HG03196 (cell line): ENCODE results near the gene RAD18.
A peak's percentile ranks its signal among the peaks of the same experiment; 100 is the strongest.

Experiments
- ATAC-seq: cut with Tn5 transposase; IDR thresholded peaks from one replicate; pipeline ENCODE4 v1.9.1; 2021; ENCODE audit not compliant: unreplicated experiment

Gene RAD18

GRCh38 chr3:8966150-8966819 lies 3.0 kb upstream of the RAD18 start:
- ATAC-seq, result no peak

GRCh38 chr3:8964436-8965370 lies 1.4 kb upstream of the RAD18 start:
- ATAC-seq, result no peak

DNA sequence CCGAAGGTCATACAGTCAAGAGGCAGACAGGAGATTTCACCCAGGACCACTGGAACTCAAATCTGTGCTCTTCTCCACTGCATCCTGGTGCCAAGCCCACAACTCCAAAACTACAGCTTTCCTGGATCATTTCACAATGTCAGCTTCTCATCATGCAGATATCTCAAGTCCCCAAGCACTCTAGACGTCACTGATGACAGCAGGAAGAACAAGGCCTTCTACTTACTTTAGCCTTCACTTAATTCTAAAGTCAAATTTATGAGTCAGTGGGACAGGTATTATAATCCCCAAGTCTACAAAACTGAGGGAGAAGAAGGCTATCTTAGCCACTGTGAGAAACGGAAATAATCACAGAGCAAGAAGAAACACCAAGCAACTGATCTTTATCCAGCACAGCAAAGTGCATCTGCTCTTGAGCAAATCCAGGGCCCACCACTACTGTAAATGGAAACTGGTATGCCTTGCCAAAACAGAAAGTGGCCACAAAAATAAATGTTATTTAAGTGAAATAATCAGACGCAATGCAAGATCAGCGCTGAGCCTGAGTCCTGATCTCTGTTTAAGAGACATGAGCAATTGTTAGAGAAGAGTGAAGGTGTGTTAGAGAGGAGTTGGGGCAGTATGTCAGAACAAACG lies 928 bp downstream of the RAD18 start:
- ATAC-seq, result no peak

- no peak for ATAC-seq
These were observed 3.6 kb downstream of the RAD18 start for GRCh38 chr3:8959668-8960067.

DNA sequence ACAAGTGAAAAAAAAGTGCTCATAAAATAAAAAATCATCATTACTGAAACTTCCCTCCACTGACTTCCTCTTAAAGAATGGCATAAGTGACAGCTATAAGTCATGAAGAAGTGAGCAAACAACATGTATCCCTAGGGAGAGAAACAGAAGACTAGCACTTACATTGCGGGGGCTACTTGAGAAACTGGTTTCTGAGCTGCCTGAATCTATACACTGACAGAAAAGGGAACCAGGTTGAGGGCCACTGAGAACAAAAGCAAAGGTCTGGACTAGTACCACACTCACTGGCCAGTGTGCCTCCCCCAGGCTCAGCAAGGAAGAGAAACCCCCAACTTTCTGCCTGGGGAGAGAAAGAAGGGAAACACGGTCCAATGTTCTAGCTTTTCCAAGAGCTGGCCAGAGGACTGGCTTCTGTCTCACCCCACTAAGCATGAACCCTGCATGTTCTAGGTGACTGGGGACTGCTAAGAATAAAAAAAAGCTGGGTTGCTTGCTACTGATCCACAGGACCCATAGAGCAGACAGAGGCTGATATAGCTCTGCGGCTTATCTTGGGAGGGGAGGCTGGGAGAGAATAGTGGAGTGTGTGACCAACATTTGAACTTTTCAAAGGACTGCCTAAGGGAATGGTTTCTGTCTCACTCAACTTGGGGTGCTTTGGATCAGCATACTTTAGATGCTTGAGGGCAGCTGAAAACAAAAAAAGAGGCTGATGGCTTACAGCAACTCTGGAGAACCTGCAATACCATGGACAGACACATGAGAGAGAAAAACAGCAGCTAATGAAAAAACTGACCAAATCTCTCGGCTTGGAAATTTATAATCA lies 8.1 kb downstream of the RAD18 start:
- peak; percentile 91 for ATAC-seq

DNA sequence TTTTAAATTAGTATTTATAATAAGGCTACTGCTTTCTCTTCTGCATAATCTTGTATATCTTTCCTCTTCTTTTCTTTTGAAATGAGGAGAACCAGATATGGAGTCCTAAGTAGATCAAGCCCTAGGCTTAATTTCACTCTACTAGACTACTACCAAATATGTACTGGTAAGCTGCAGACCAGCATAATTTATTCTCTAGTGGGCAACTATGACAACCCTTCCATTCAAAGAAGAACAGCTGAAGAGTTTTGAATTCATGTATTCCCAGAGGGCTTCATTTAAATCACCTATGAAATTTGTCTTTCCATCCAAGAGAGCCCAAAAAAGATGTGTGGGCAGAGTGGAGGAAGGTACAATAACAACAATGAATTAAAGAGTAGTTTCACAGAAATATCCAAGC lies 10.0 kb downstream of the RAD18 start:
- ATAC-seq, result no peak

- ATAC-seq, result no peak
These were observed 11.1 kb downstream of the RAD18 start for GRCh38 chr3:8952130-8952529.

GRCh38 chr3:8945890-8946600 lies 17.2 kb downstream of the RAD18 start:
- no peak for ATAC-seq

DNA sequence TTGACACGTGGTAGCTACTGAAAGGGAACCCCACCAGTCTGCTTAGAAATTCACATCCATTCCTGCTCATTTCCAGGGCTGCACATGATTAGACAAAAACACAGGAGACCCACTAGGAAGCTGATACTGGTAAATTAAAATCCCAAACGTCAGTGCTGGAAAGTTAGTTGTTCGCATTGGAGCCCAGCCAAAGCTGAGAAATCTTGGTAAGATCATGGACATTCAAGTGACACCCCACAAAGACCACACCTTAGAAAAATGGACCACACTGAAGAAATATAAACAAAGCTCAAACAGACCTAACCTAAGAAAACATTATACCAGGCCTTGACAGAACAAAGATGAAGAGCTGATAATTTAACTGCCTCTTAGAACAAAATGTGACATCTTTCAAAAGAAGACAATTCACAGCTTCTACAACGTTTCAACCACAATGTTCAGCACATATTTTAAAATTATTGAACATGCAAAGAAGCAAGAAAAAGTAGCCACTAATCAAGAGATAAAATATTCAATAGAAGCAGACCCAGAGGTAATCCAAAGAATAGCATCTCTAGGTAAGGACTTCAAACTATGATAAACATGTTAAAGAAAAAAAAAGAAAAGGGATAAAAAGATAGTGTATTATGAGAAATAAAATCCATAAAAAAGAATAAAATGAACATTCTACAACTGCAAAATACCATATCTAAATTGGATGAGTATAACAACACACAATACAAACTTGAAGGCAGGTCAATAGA lies 20.4 kb downstream of the RAD18 start:
- no peak for ATAC-seq

DNA sequence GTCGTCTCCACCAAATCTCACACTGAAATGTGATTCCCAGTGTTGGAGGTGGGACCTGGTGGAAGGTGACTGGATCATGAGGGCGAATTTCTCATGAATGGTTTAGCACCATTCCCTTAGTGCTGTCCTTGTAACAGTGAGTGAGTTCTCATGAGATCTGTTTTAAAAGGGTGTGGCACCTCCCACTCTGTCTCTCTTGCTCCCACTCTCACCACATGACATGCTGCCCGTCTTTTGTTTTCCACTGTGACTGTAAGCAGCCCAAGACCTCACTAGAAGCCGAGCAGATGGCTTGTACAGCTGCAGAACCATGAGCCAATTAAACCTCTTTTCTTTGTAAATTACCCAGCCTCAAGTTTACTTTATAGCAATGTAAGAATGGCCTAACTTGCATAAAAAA lies 21.2 kb downstream of the RAD18 start:
- no peak for ATAC-seq

- ATAC-seq, result no peak
These were observed 25.3 kb downstream of the RAD18 start for GRCh38 chr3:8938021-8938420.

DNA sequence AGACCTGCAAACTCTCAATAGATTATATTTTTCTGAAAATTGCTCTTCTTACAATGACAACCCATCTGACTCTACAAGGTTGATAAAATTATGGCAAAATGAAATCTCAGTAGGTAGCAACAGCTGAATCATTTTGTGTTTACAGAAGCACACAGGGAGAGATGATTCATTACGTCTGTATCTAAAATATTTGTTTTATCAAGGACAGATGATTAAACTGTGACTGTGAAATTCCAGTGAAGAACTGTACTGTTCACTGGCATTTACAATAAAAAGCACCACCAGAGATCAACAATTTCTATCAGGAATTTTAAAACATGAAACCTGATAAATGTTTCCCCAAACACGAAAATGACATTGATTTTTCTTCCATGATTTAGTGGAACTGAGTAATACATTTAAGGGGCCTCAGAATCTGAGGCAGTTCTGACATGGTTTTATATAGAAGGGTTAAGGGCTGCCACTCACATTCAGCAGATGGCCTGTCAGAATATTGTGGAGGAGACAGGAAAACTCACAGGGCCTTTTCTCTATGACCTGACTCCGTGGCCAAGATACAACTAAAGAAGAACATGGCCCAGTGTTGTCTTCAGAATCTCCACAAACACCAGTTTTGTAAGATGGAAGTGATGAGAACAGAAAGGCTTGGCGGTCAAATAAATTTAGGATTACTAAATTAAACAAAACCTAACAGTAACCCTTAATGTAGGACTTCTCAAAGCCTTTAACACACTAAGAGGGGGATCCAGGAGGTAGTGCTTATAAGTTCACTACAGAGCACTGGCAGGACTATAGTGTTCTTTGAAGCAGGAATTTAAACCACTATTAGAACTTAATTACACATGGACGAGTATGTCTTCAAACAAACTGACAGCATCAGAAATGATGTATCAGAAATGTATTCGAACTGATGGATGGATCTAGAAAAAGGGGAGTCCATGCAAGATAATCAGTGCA lies 25.9 kb downstream of the RAD18 start:
- ATAC-seq, result no peak

DNA sequence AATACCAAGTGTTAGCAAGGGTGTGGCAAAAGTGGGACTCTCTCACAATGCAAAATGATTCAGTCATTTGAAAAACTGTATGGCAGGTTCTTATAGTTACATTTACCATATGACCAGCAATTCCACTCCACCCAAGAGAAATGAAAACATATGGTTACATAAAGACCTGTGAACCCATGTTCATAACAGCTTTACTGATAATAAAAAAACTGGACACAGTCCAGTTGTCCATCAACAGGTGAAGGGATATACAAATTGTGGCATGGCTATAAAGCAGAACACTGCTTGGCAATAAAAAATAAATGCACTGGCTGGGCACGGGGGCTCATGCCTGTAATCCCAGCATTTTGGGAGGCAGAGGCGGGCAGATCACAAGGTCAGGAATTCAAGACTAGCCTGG lies 30.8 kb downstream of the RAD18 start:
- ATAC-seq, result no peak

DNA sequence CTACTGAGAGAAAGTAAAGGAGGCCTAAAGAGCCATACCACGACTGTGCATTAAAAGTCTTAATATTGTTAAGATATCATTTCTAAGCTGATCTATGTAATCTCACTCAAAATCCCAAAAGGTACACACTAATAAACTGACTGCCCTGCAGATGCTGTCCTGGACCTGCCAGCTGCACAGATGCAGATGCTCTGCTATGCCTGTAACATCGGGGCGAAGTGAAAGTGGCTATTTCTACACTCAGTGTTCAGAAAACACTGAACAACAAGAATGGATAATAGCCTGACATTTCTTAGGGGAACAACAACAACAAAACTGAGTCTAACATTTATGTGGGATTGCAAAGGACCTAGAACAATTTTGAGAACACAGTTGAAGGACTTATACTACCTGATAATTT lies 31.9 kb downstream of the RAD18 start:
- ATAC-seq, result no peak

DNA sequence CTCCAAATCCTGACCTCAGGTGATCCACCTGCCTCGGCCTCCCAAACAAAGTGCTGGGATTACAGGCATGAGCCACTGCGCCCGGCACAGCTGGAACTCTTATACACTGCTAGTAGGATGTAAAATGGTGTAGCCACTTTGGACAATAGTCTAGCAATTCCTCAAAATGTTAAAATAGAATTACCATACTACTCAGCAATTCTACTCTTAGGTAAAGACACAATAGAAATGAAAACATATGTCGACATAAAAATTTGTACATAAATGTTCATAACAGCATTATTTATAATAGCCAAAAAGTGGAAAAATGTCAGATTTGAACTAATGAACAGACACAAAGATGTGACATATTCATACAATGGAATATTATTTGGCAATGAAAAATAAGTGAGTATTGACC lies 33.4 kb downstream of the RAD18 start:
- no peak for ATAC-seq

- no peak for ATAC-seq
These were observed 48.8 kb downstream of the RAD18 start for GRCh38 chr3:8914491-8914890.

DNA sequence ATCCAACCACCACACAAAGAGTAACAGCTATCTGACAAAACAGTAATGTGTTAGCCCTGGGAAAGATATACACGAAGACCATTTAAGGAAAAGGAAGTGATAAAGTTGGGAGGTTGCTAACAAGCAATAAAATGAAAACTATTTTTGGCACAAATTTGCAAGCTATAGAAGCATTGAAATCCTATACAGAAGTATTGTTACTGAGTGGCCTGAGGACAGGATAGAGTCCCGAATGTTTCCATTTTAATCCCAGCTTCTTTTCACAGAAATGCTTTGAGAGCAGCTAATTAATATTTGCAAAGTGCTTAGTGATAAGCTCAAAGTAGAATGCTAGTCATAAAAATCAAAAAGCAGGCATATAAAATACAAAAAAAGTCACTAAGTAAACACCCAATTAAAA lies 51.5 kb downstream of the RAD18 start:
- ATAC-seq, result no peak

DNA sequence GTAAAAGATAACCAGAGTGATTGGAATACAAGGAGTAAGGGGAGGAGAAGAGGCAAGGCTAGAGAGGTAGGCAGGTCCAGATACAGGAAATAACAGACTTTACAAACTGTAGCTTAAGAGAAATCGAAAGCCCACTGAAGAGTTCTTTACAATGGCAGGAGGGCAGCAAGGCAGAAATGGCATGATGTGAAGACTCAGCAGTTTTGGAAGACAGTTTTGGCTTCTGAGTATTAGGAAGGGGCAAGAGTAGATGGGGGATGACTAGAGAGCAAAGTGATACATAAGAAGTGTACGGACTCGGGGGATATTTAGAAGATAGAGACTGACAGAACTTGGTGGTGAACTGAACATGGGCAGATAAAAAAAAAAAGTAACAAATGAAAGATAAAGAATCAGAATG lies 54.1 kb downstream of the RAD18 start:
- no peak for ATAC-seq

DNA sequence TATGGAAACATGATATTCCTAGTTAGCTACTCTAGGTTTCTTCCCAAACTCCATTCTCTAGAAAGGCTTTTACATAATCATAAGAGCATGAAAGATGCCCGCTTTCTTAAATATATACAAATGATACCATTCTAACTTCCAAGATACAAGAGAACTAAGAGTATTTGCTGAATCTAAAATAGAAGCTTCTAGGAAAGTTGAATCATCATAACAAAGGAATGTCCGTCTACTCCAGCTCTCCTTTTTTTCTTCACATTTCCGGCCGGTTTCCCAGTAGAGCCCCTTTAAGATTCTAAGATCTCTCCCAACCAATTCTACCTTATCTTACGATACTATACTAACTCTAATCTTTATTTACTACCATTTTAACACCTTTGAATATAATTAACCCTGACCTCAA lies 60.1 kb downstream of the RAD18 start:
- no peak for ATAC-seq
